Activated CD8-positive, alpha-beta memory T cell treated with anti-CD3 and anti-CD28 coated beads, Interleukin-2, amount 10 ng/mL, durations not matched to agents 7 days and 5 days (primary cell): ENCODE measurements around the gene REEP1. TPM values are rescaled to one million over a fixed set of nuclear protein-coding genes. Genes with fewer than 3 reads are reported as not detected.

ENCODE experiments used
- ATAC-seq: fragments of 150-1000 bp; cut with Tn5 transposase; one replicate; pipeline ENCODE4 v1.10.0; 2021; ENCODE audit warnings: moderate library complexity
- CTCF ChIA-PET: fragments of 350-600 bp; sonication (Branson Sonifier 250); formaldehyde crosslinking; loops from one replicate; lab custom pipeline; 2021; ENCODE audit warnings: antibody characterized with exemption; lab: Charles Lee
- DNase-seq: peaks from one replicate; pipeline ENCODE4 v3.0.0-alpha.2; 2020
- H3K27ac Mint-ChIP-seq: one replicate; pipeline ENCODE4 v1.8.0; 2021; ENCODE audit warnings: mild to moderate bottlenecking, mixed read lengths
- H3K27me3 Mint-ChIP-seq: one replicate; pipeline ENCODE4 v1.8.0; 2021; ENCODE audit warnings: mixed read lengths
- H3K36me3 Mint-ChIP-seq: one replicate; pipeline ENCODE4 v1.8.0; 2021; ENCODE audit warnings: mild to moderate bottlenecking, mixed read lengths
- H3K4me1 Mint-ChIP-seq: one replicate; pipeline ENCODE4 v1.8.0; 2021; ENCODE audit warnings: mixed read lengths
- H3K4me3 Mint-ChIP-seq: one replicate; pipeline ENCODE4 v1.8.0; 2021; ENCODE audit warnings: mild to moderate bottlenecking, moderate library complexity, mixed read lengths
- H3K9me3 Mint-ChIP-seq: one replicate; pipeline ENCODE4 v1.8.0; 2022; ENCODE audit warnings: low read depth, mixed read lengths
- total RNA-seq, 2 experiments: library from RNA; stranded (reverse); gene quantifications; one replicate each; pipeline ENCODE4 v1.2.3, GENCODE V29; 2021

REEP1 gene
- total RNA-seq, 2 experiments from 2014 or later = 0.16 TPM; not detected in 1

DNA sequence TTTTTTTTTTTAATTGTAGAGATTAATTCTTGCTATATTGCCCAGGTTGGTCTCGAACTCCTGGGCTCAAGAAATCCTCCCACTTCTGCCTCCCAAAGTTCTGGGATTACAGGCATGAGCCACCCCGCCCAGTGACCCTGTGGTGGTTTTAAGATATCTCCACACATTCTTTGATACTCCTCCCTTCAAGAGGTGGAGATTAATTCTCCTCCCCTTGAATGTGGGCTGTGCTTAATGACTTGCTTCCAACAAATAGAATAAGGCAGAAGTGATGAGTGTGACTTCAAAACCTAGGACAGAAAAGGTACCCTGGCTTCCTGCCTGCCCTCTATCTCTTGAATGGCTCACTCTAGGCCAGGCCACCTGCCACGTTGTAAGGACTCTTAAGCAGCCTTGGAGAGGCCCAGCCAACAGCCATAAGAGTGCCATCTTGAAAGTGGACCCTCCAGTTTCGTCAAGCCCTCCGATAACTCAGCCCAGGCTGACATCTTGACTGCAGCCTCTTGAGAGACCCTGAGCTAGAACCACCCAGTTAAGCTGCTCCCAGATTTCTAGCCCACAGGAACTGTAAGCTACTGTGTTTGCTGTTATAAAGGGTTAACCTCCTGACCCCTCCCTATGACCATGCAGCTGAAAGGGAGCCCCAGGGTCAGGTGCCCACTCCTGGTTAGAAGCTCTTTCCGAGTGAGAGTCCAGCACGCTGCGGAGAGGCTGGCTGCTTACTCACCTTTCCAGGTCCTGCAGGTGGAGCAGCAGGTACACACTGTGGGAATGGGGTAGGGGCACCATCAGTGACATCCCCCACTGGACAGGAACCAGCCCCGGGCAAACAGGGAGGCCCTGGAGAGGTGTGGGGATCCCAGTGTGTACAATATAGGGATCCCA is 110.5 kb downstream of the REEP1 start:
- no peak overlapping the region for H3K4me3 Mint-ChIP-seq
- no peak for ATAC-seq
- H3K9me3 Mint-ChIP-seq = no peaks in the 10 kb centered on the region
- H3K36me3 Mint-ChIP-seq = no peaks in the 10 kb centered on the region
- no peak overlapping the region for H3K27ac Mint-ChIP-seq
- CTCF ChIA-PET = interaction anchor here (1.0 kb wide), 1 partner anchor 140 kb away, joined by 3 read pairs; no protein-coding TSS in a partner anchor
- no peak for DNase-seq
- no peaks in the 10 kb centered on the region for H3K27me3 Mint-ChIP-seq
- peaks cover 14% of the 10 kb centered on the region for H3K4me1 Mint-ChIP-seq

DNA sequence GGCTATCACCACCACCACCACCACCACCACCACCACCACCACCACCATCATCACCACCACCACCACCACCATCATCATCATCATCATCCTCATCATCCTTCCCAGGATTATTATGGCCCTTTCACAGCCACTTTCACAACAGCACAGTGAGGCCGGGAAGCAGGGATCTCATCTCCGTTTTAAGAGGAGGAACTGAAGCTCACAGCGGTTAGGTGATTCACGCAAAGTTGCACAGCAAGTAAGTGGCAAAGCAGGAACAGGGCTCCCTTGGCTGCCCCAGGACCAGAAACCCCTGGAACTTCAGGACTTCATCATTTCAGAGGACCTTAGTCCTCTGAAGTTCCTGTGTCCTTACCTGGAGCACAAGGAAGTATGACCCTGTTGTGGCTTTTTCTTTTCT is 111.4 kb downstream of the REEP1 start:
- Mint-ChIP-seq H3K9me3 (no peaks in the 10 kb centered on the region), H3K4me3 (no peak overlapping the region), H3K27ac (no peak overlapping the region), H3K4me1 (peaks cover 14% of the 10 kb centered on the region), H3K27me3 (no peaks in the 10 kb centered on the region), H3K36me3 (no peaks in the 10 kb centered on the region)
- CTCF ChIA-PET = interaction anchor here (1.1 to 1.5 kb wide), 2 partner anchors 78 to 140 kb away, joined by 3 read pairs; no protein-coding TSS in a partner anchor
- ATAC-seq (no peak), DNase-seq (no peak)

DNA sequence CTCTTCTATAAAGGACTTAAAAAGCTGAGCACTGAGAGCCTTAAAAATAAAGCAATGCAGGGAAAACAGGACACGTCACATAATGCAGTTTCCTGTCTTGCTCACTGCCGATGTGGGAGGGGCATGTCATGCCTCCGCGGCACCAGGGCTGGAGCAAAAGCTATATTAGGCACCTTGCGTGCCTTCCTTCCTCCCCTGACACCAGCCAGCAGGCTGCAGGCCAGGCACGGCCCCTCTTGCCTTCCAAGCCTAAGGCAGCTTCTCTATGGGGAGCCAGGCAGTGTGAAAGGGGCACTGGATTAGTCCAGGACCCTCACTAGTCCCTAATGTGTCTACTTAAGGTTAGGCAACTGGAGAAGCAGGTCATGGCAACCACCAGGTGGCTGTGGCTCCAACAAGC is 111.8 kb downstream of the REEP1 start:
- peaks cover 17% of the 10 kb centered on the region for H3K4me1 Mint-ChIP-seq
- H3K9me3 Mint-ChIP-seq = no peaks in the 10 kb centered on the region
- DNase-seq (peak; percentile 76), ATAC-seq (peak; percentile 79)
- no peaks in the 10 kb centered on the region for H3K36me3 Mint-ChIP-seq
- no peaks in the 10 kb centered on the region for H3K27me3 Mint-ChIP-seq
- H3K27ac Mint-ChIP-seq = peak overlapping the region; percentile 61
- H3K4me3 Mint-ChIP-seq = no peak overlapping the region
- CTCF ChIA-PET = interaction anchor here (0.7 to 1.9 kb wide), 5 partner anchors 12 to 339 kb away, joined by 3 to 5 read pairs (median 3); no protein-coding TSS in a partner anchor

DNA sequence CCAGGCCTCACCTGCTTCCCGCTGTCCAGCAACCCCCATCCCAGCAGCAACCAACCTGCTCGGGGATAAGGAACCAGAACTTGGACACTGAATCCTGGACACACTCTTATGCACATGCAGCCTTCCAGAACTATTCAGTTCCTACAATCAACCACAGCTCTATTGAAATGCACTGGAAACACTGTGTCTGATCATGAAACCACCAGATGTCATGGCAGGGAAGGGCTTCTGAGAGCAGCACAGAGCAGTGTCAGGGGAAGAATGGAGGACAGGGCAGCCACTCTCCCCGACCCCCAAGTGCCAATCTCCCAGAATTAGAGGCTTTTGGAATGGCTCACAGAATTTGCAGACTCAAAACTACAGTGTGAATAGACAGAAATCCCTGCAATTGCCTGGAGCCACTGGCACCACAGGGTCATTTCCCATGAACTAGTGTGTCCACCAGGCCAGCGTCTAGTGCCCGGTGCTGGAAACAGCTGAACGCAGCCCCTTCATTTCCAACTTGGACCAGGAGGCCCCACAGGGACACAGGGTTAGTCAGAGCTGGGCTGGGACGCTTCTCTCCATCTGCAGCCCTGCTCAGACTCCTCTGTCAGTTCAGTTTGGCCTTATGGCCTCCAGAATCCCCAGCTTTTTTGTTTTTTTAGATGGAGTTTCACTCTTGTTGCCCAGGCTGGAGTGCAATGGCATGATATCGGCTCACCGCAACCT is 112.6 kb downstream of the REEP1 start:
- Mint-ChIP-seq H3K4me3 (no peak overlapping the region), H3K4me1 (peaks cover 17% of the 10 kb centered on the region), H3K27ac (no peak overlapping the region), H3K36me3 (no peaks in the 10 kb centered on the region), H3K27me3 (no peaks in the 10 kb centered on the region), H3K9me3 (no peaks in the 10 kb centered on the region)
- CTCF ChIA-PET = interaction anchor here (0.7 to 1.9 kb wide), 5 partner anchors 11 to 338 kb away, joined by 3 to 5 read pairs (median 3); no protein-coding TSS in a partner anchor
- no peak for ATAC-seq
- DNase-seq = no peak

DNA sequence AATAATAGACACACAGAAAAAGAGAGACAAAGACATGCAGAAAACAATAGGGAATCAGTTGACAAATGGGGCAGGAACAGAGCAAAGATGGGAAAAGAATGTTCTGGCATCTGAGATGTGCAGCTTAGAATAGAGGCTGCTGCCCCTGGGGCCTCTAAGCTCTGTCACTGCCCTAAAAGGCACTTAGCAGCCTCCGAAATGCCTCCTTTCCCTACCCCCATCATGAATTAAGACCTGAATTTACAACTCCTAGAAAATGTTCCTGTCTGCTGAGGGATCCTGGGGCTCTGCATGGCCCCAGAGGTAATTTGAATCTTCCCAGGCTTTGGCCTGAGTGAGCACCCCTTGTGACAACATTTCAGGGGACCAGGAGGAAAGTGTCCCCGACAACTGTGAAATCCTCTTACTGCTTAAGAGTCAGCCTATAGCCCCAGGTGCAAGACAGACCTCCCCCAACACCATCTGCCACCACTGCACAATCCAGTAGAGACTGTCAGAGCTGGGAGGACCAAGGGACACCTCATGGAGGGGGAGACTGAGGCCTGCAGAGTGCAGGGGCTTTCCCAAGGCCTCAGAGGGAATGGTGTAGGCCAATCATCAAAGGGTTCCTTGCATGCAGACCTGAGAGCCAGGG is 113.4 kb downstream of the REEP1 start:
- ATAC-seq (no peak), DNase-seq (no peak)
- Mint-ChIP-seq H3K36me3 (no peaks in the 10 kb centered on the region), H3K27ac (no peak overlapping the region), H3K4me3 (no peak overlapping the region), H3K4me1 (peaks cover 14% of the 10 kb centered on the region), H3K27me3 (no peaks in the 10 kb centered on the region), H3K9me3 (no peaks in the 10 kb centered on the region)
- CTCF ChIA-PET = interaction anchor here (1.9 kb wide), 1 partner anchor 11 kb away, joined by 5 read pairs; no protein-coding TSS in a partner anchor

DNA sequence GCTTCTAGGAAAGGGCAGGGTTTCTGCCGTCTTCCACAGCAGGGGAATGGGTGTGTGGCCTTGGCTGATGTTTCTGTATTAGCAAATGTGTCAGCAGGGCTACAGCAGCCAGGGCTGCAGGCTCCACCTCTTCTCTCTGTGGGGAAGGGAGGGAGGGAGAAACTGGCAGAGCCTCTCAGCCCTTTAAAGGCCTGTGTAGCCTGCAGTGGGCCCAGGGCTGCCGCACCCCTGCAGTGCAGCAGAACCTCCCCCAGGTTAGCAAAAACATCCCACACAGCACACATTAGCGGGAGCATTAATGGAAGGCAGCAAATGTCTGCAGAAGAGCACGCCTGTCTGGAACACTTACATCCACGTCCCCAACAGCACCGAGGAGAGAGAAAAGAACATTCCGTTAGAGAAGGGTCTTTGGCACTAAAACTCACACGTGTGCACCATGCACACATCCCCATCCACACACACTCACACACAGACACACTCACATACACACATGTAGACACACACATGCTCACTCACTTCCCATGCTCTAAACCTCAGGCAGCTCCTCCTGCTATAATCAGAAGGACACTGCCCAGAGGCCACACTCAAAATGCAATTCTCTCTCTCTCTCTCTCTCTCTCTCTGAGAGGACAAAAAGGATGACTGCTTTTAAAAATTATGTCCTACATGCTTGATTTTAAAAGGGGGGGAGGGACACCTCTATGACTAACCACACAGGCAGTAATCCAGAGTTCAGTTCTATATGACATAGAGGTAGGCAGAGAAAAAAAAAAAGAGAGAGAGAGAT is 114.1 kb downstream of the REEP1 start:
- H3K27ac Mint-ChIP-seq = no peak overlapping the region
- H3K9me3 Mint-ChIP-seq = no peaks in the 10 kb centered on the region
- no peak overlapping the region for H3K4me3 Mint-ChIP-seq
- CTCF ChIA-PET = interaction anchor here (1.4 to 1.9 kb wide), 2 partner anchors 10 to 80 kb away, joined by 3 to 5 read pairs; no protein-coding TSS in a partner anchor
- ATAC-seq = no peak
- no peaks in the 10 kb centered on the region for H3K27me3 Mint-ChIP-seq
- DNase-seq = no peak
- no peaks in the 10 kb centered on the region for H3K36me3 Mint-ChIP-seq
- peaks cover 15% of the 10 kb centered on the region for H3K4me1 Mint-ChIP-seq

DNA sequence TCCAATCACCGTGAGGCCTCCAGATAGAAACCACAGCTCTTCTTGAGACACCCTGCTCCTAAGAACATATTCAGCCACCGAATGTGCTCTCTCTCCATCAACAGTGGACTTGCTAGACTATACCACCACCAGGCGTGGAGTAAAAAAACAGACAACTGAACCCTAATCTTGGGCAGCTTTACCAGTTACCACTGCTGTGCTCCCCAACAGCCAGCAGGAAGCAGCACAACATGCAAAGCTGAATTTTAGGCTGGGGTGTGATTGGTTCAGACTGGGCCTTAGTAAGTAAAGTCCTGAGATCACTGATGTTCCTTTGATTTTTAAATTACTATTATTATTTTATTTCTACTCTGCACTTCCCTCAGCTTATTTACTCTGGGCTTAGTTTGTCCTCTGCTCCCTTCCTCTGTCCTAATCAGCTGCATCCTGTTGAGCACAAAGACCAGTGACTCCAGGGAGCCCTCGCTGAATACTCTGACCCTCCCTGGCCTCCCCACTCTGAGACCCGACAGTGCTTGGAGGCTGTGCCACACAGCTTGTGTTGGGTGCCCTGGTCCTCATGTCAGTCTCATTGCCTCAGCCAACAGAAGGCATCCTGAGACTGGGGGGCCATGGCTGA is 116.3 kb downstream of the REEP1 start:
- CTCF ChIA-PET = interaction anchor here (0.6 to 2.1 kb wide), 36 partner anchors 8 to 574 kb away, joined by 3 to 22 read pairs (median 4); partner anchors contain the start of genes KDM3A, MRPL35, POLR1A and REEP1
- Mint-ChIP-seq H3K36me3 (peaks cover 9% of the 10 kb centered on the region), H3K4me1 (peaks cover 23% of the 10 kb centered on the region), H3K9me3 (peaks cover 7% of the 10 kb centered on the region), H3K27me3 (no peaks in the 10 kb centered on the region), H3K27ac (no peak overlapping the region), H3K4me3 (no peak overlapping the region)
- DNase-seq (peak; percentile 73), ATAC-seq (peak; percentile 68)

GRCh38 chr2:86219896-86220295 is 117.5 kb downstream of the REEP1 start:
- H3K27me3 Mint-ChIP-seq = no peaks in the 10 kb centered on the region
- ATAC-seq (no peak), DNase-seq (no peak)
- CTCF ChIA-PET = interaction anchor here (0.7 to 2.1 kb wide), 17 partner anchors 9 to 459 kb away, joined by 3 to 22 read pairs (median 5); partner anchors contain the start of genes MRPL35 and REEP1
- peaks cover 19% of the 10 kb centered on the region for H3K4me1 Mint-ChIP-seq
- peaks cover 9% of the 10 kb centered on the region for H3K36me3 Mint-ChIP-seq
- no peak overlapping the region for H3K4me3 Mint-ChIP-seq
- peaks cover 7% of the 10 kb centered on the region for H3K9me3 Mint-ChIP-seq
- H3K27ac Mint-ChIP-seq = no peak overlapping the region

GRCh38 chr2:86218124-86218523 is 119.3 kb downstream of the REEP1 start:
- DNase-seq (no peak), ATAC-seq (no peak)
- peaks cover 7% of the 10 kb centered on the region for H3K9me3 Mint-ChIP-seq
- CTCF ChIA-PET = no interaction called here
- H3K36me3 Mint-ChIP-seq = peaks cover 10% of the 10 kb centered on the region
- no peak overlapping the region for H3K4me3 Mint-ChIP-seq
- H3K27ac Mint-ChIP-seq = peak overlapping the region; percentile 56
- peaks cover 15% of the 10 kb centered on the region for H3K4me1 Mint-ChIP-seq
- H3K27me3 Mint-ChIP-seq = no peaks in the 10 kb centered on the region

- no peak for ATAC-seq
- Mint-ChIP-seq H3K36me3 (peaks cover 18% of the 10 kb centered on the region), H3K4me1 (peaks cover 15% of the 10 kb centered on the region), H3K27ac (no peak overlapping the region), H3K4me3 (no peak overlapping the region), H3K9me3 (peaks cover 7% of the 10 kb centered on the region), H3K27me3 (no peaks in the 10 kb centered on the region)
- CTCF ChIA-PET = no interaction called here
- no peak for DNase-seq
Observed at GRCh38 chr2:86216575-86217555, 120.6 kb downstream of the REEP1 start.

GRCh38 chr2:86214503-86214832 is 123.0 kb downstream of the REEP1 start:
- Mint-ChIP-seq H3K4me1 (peaks cover 12% of the 10 kb centered on the region), H3K9me3 (peaks cover 7% of the 10 kb centered on the region), H3K36me3 (peaks cover 35% of the 10 kb centered on the region), H3K27me3 (no peaks in the 10 kb centered on the region), H3K27ac (no peak overlapping the region), H3K4me3 (no peak overlapping the region)
- ATAC-seq = no peak
- no peak for DNase-seq
- CTCF ChIA-PET = interaction anchor here (1.1 to 1.7 kb wide), 2 partner anchors 10 to 13 kb away, joined by 4 to 5 read pairs; no protein-coding TSS in a partner anchor
